DND-41 (cell line): ENCODE measurements around the gene SPINT2.

ENCODE experiments used
- ATAC-seq: fragments of 200-7000 bp; cut with Tn5 transposase; 3 replicates; pipeline ENCODE4 v1.9.1; 2021; ENCODE audit warnings: low read depth; ENCODE audit not compliant: insufficient read depth
- DNase-seq: peaks from one replicate; pipeline ENCODE4 v3.0.0-alpha.2; 2020
- H2AFZ ChIP-seq: 2 replicates; pipeline ENCODE4 v1.6.0; 2012; ENCODE audit warnings: low read depth, low read length
- H3K27ac ChIP-seq: 2 replicates; pipeline ENCODE4 v1.5.1; 2012; ENCODE audit warnings: low read length, inconsistent platforms
- H3K27me3 ChIP-seq: fragments of 200-600 bp; sonication (generic); 2 replicates; pipeline ENCODE4 v1.6.0; 2012; ENCODE audit warnings: low read length, mild to moderate bottlenecking, inconsistent platforms; ENCODE audit not compliant: insufficient read depth, poor library complexity
- H3K36me3 ChIP-seq: 2 replicates; pipeline ENCODE4 v1.5.1; 2012; ENCODE audit warnings: low read length, inconsistent platforms; ENCODE audit not compliant: insufficient read depth
- H3K4me1 ChIP-seq: 2 replicates; pipeline ENCODE4 v1.5.1; 2012; ENCODE audit warnings: mild to moderate bottlenecking, low read length; ENCODE audit not compliant: insufficient read depth
- H3K4me2 ChIP-seq: 2 replicates; pipeline ENCODE4 v1.6.0; 2012; ENCODE audit warnings: mild to moderate bottlenecking, moderate library complexity, low read length, inconsistent platforms; ENCODE audit not compliant: insufficient read depth
- H3K4me3 ChIP-seq, 2 experiments: fragments of 200-600 bp in 1 of 2; shearing (Covaris generic) in 1 of 2; 2 replicates each; pipeline ENCODE4 v1.5.1; 2012 to 2016; ENCODE audit warnings: inconsistent platforms in 2 of 2, low read length in 2 of 2, mild to moderate bottlenecking in 2 of 2, low read depth in 1 of 2, moderate library complexity in 1 of 2
- H3K79me2 ChIP-seq: 2 replicates; pipeline ENCODE4 v1.6.0; 2012; ENCODE audit warnings: low read length, inconsistent platforms; ENCODE audit not compliant: insufficient read depth
- H3K9ac ChIP-seq: 2 replicates; pipeline ENCODE4 v1.6.0; 2012; ENCODE audit warnings: low read depth, mild to moderate bottlenecking, inconsistent platforms, low read length, moderate library complexity
- H3K9me3 ChIP-seq: 2 replicates; pipeline ENCODE4 v1.5.1; 2012; ENCODE audit warnings: low read length, moderate library complexity, mild to moderate bottlenecking, inconsistent platforms; ENCODE audit not compliant: insufficient read depth, severe bottlenecking
- H4K20me1 ChIP-seq: 2 replicates; pipeline ENCODE4 v1.6.0; 2012; ENCODE audit warnings: low read length; ENCODE audit not compliant: insufficient read depth
- CTCF ChIP-seq: IDR thresholded peaks from 2 replicates; pipeline ENCODE4 v1.5.1; 2012; ENCODE audit warnings: borderline replicate concordance, low read length, moderate library complexity, mild to moderate bottlenecking; ENCODE audit not compliant: poor library complexity, severe bottlenecking; ENCODE audit errors: extremely low read depth
- EZH2 ChIP-seq: IDR thresholded peaks from 3 replicates; pipeline ENCODE4 v1.6.1; 2012; ENCODE audit warnings: borderline replicate concordance, low read depth, mild to moderate bottlenecking, moderate library complexity, low read length, inconsistent platforms; ENCODE audit not compliant: severe bottlenecking

SPINT2 gene

GRCh38 chr19:38262585-38263268 lies 1.6 kb upstream of the SPINT2 start:
- ATAC-seq (no peak), DNase-seq (no peak)
- Histone ChIP-seq H3K27ac (no peak overlapping the region), H3K36me3 (no peaks in the 10 kb centered on the region), H3K4me2 (no peak overlapping the region), H3K4me1 (no peaks in the 10 kb centered on the region), H3K27me3 (no peaks in the 10 kb centered on the region), H3K79me2 (no peaks in the 10 kb centered on the region), H2AFZ (no peak overlapping the region), H3K4me3 (no peak overlapping the region), H4K20me1 (no peaks in the 10 kb centered on the region), H3K9me3 (no peaks in the 10 kb centered on the region), H3K9ac (no peak overlapping the region)
- TF ChIP-seq CTCF (no peak), EZH2 (no peak)

GRCh38 chr19:38263689-38264485 lies 486 bp upstream of the SPINT2 start:
- Histone ChIP-seq H4K20me1 (no peaks in the 10 kb centered on the region), H3K36me3 (no peaks in the 10 kb centered on the region), H3K9ac (no peak overlapping the region), H3K27ac (no peak overlapping the region), H3K9me3 (no peaks in the 10 kb centered on the region), H3K4me2 (no peak overlapping the region), H3K4me1 (no peaks in the 10 kb centered on the region), H2AFZ (no peak overlapping the region), H3K79me2 (no peaks in the 10 kb centered on the region), H3K4me3 (no peak overlapping the region), H3K27me3 (no peaks in the 10 kb centered on the region)
- ATAC-seq: no peak
- no peak for TF ChIP-seq EZH2
- no peak for TF ChIP-seq CTCF
- DNase-seq: no peak

GRCh38 chr19:38265213-38265861 lies 964 bp downstream of the SPINT2 start:
- DNase-seq: no peak
- Histone ChIP-seq H3K9me3 (no peaks in the 10 kb centered on the region), H3K4me1 (no peaks in the 10 kb centered on the region), H3K4me2 (no peak overlapping the region), H3K79me2 (no peaks in the 10 kb centered on the region), H3K9ac (no peak overlapping the region), H3K36me3 (no peaks in the 10 kb centered on the region), H4K20me1 (no peaks in the 10 kb centered on the region), H3K27me3 (no peaks in the 10 kb centered on the region), H3K4me3 (no peak overlapping the region), H3K27ac (no peak overlapping the region), H2AFZ (no peak overlapping the region)
- TF ChIP-seq EZH2 (no peak), CTCF (no peak)
- no peak for ATAC-seq
